NCI-H524 treated with DMSO at 0.1 percent for 48 hours (cell line): ENCODE data around the gene C4orf17.
"Not testable (repeated sequence)": the region's sequence is repeated elsewhere in the genome, so short reads cannot be mapped to it uniquely, and the experiment has no call there.

Experiments used
- DNase-seq: peaks from one replicate; lab custom pipeline; 2025; lab: John Stamatoyannopoulos, UW

The C4orf17 gene

GRCh38 chr4:99510721-99511120 is at the start of gene C4orf17:
TSS of gene C4orf17 (plus strand) at chr4:99511021. CDS start at chr4:99513082, 2,061 bp downstream.
- DNase-seq, result no peak

DNA sequence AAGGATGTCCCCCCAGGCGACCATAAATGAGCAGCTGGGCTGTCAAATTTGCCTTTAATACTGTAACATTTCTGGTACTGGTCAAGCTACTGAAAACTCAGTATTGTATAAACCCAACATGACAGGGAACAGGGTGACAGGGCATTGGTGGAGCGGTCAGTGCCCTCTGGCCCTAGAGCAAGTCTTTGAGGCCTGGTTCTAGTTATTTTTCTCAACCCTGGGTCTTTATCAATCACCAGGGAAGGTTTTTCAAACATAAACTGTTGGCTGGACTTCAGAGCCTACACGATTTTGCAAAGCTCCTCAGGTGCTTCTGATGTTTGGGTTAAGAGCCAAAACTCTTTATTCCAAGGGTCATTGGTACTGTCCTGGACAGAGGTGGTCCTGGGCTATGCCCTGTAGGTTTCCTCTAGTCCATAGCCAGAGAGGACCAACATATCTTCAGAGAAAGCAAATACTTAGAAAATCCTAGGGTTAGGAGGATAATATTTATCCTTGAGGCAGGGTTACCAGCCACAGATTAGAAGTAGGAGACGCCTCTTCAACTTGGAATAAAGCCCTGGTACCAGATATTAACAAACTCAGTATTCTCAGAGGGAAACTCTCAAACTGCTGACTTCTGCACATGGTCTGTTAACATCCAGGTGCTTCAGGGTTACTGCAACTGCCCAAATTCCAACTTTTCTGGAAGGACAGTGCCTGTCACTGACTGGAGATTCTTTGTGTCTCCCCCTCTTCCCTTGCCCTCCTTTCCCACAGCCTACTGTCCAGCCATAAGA is 49.0 kb upstream of the C4orf17 start:
- no peak for DNase-seq

GRCh38 chr4:99462875-99463464 is 47.9 kb upstream of the C4orf17 start:
- DNase-seq, result no peak

DNA sequence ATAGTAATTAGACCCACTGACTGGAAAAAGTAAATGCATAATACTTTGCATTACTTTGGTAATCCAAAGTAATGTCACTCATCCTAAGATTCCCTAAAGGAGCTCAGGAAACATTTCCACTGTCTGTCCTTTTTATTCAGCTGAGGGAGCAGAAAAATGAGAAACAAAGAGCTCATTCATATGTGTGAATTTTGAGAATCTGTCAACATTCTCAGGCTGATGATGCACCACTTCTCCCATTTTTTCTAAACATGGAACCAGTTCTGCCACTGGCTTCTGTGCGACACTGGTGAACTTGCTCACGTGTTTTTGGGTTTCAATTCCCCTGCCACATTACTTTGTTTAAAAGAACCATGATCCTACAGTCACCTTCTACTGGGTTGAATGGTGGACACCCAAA is 47.3 kb upstream of the C4orf17 start:
- DNase-seq, result no peak

DNA sequence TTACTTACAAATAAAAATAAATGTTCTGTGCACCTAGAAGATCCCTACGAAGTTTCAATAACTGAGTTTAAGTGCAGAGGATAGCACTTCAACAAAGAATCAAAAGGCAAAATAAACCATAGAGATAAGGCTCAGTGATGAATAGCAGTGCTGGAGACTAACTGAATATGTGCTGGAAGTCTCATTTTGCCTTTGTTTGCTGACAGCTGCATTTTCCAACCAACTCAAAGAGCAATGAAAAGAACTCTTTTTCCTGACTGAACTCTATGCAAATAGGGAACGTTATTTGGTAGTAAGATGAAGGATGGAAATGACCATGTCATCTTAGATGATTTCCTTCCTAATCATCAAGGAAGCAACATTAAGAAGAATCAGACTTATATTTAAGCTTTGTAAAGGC is 42.9 kb upstream of the C4orf17 start:
- DNase-seq, result no peak

DNA sequence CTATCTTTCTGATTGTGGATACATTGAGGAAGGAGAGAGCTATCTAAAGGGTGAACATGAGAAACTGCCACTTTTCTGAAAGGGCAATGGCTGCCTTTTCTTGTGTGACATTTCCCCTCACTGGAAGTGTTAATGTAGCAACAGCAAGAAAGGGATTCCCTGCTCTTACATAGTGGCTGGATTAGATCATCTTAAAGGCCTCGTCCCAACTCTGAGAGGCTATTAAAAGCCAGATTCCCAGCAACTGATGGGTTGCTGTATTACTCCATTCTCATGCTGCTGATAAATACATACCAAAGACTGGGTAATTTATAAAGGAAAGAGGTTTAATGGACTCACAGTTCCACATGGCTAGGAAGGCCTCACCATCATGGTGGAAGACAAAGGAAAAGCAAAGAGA is 41.9 kb upstream of the C4orf17 start:
- no peak for DNase-seq

DNA sequence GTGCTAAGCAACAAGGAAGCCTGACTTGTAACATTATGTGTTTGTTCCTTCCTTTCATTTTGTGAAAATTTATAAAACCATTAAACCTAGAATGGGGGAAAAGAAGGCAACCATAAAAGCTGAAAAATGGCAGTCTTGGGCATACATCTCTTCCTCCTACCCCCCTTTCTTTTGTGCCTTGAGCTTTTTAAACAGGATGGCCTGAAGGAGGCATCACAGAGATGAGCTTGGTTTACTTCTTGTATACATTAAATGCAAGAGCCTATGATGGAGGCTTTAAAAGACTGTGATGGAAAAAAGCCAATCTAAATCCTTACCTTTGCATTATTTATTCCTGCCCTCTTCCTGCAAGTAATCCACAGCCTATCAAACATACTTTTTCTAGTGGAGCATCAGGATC is 39.5 kb upstream of the C4orf17 start:
- no peak for DNase-seq

DNA sequence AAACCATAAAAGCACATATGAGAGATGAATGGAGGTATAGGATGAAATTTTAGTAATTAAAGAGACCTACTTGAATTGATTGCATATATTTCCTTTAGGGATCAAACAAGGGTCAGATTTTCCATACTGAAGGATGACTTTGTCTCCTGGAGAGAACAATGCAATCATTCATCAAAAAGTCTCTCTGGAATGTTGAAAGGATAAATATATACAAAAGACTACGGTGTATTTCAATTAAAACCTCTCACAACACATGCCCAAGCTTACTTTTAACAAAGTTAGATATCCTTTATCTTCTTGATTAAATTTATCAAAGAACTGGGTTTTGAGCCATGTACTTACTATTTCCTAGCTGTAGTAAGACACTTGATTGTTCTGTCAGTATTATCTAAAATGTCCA is 38.9 kb upstream of the C4orf17 start:
- DNase-seq, result no peak

DNA sequence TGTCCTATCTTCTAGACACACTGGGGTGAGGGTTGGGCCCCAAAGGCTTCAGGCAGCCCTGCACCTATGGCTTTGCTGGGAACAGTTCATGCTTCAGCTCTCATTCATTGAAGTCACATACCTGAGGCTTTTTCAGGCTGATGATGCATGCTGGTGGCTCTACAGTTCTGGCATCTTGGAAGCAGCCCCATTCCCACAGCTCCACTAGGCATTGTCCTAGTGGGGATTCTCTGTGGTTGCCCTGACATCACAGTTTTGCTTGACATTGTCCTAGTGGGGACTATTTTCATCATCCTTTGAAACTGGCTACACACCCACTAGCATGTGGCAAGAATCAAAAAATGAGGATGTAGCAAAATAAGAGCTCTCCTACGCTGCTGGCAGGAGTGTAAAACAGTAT is 37.7 kb upstream of the C4orf17 start:
- no peak for DNase-seq

- DNase-seq, result no peak
These were observed 27.2 kb upstream of the C4orf17 start for GRCh38 chr4:99483636-99484035.

GRCh38 chr4:99485212-99485611 is 25.6 kb upstream of the C4orf17 start:
- no peak for DNase-seq

- not testable (repeated sequence) for DNase-seq
These were observed 24.2 kb upstream of the C4orf17 start for GRCh38 chr4:99486648-99487047.

GRCh38 chr4:99490286-99490685 is 20.5 kb upstream of the C4orf17 start:
- no peak for DNase-seq

GRCh38 chr4:99504804-99505502 is 5.9 kb upstream of the C4orf17 start:
- peak; percentile 0 for DNase-seq

DNA sequence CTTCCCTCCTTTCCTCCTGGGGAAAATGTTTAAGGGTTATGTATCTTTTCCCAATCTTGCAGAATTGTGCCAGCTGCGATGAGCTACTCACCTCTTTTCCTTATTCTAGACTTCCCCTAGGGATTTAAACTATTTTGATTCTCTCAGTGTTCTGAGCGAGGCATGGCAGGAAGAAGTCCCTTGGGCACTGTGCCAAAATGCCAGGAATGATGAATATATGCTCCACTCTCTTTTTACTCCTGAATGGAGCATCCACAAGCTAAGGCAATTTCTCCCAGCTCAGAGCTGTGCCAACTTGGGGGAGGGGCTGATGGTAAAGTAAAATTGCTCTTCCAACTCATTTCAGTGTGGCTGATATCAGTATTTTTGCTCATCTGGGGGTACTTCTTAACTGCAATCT is 4.0 kb upstream of the C4orf17 start:
- no peak for DNase-seq

GRCh38 chr4:99507349-99507748 is 3.5 kb upstream of the C4orf17 start:
- DNase-seq, result no peak

DNA sequence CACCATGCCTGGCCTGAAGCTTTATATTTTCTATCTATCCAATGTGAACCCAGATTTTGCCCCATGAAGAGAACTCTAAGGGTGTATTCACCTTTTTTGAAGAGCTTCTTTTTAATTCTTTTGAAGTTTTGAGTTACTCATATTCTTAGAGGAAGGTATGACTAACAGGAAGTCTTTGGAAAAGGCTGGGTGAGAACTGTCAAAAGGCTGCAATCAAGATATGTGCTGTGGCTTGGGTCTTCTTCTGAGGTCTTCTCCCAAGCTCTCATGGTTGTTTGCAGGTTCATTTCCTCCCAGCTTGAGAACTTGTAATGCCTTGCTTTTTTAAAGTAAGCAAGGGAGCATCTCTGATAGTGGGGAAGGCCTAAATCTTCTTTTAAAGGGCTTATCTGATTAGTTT is 3.1 kb upstream of the C4orf17 start:
- DNase-seq, result no peak

- DNase-seq, result no peak
These were observed 7.9 kb downstream of the C4orf17 start for GRCh38 chr4:99518601-99519295.

DNA sequence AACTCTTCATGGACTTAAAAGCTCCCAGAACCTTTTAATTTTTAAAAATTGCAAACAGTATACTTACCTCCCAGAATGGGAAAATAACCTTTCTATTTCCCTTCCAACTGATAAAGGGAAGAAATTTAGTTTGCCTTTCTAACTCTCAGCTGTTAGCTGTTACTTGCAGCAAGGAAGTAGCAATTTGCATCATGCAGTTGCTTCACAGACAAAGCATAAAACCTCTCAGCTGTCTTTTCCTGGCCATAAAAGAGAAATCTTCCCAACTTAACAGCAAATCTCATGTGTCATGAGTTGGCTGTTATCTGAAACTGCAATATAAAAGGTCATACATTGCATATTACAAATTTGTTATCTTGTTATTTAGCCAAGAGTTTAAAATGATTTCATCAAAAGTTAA is 18.4 kb downstream of the C4orf17 start:
- no peak for DNase-seq

DNA sequence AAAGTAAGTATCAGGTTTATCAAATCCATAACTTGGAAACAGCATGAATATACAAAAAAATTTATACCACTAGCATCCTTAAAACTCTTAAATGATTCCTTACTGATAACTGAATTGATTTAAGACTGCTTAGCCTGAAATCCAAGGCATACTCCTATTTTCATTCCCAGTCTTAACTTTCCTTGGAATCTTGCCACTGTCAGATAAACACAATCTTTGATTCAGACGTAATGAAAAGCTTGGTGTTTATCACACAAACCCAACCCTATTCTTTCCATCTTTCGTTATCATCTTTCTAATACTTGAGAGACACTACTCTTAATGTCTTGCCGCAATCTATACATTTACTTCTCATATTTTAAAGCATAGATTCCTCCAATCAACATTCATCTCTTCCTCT is 19.1 kb downstream of the C4orf17 start:
- DNase-seq, result no peak

- DNase-seq, result not testable (repeated sequence)
These were observed 23.9 kb downstream of the C4orf17 start for GRCh38 chr4:99534699-99535098.

DNA sequence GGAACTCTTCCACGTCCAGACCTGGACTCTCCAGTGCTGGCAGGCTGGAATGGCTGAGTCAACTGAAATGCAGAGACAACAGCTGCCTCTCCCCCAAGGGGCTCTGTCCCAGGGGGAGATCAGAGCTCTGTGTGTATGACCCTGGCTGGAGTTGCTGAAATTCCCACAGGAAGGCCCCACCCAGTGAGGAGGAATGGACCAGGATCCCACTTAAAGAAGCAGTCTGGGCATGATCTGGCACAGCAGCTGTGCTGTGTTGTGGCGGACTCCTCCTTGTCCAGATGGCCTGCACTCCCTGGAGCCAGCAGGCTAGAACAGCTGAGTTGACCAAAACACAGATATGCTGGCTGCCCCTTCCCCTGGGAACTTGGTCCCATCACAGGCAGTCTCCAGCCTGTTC is 25.4 kb downstream of the C4orf17 start:
- DNase-seq, result peak; percentile 61

- DNase-seq, result no peak
These were observed 26.0 kb downstream of the C4orf17 start for GRCh38 chr4:99536848-99537247.
